ENCODE data around the gene SLC25A28.
A peak's percentile ranks its signal among the peaks of the same experiment; 100 is the strongest.

DNA sequence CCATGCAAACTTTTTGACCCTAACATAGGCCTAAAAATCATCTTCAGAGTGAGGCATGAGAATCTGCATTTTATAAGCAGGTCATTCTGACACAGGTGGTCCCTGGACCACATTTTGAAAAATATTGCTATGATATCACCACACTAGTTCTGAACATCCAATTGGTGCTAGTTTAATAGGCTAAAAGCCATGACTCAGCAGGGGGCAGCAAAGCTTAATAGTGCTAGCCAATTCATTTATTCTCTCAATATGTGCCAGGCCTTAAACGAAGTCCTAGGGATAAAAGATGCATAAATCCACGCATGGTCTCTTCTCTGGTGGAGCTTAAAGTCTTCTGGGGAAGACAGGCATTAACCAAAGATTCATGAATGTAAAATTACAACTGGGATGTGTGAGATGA lies 10.2 kb upstream of the SLC25A28 start:
- TF ChIP-seq CTCF (conservative IDR thresholded peaks at IDR 0.05; ENCODE audit: low read length) (peak; percentile 77), EZH2phosphoT487 (IDR thresholded peaks at IDR 0.05; ENCODE audit: borderline replicate concordance) (no peak)
